Testis (tissue), 2 donors: ENCODE results near the gene CCDC154.

Experiments used
- POLR2A ChIP-seq: fragments of 450-650 bp; IDR thresholded peaks from one replicate; pipeline ENCODE4 v1.6.1; 2017; ENCODE audit warnings: antibody characterized with exemption, mild to moderate bottlenecking, moderate library complexity
- TF ChIP-seq, protein P1 (sequence below), 3 experiments: fragments of 450-650 bp in 2 of 3; fragments of 200-600 bp in 1 of 3; sonication (generic) in 1 of 3; IDR thresholded peaks; one replicate each; pipeline ENCODE4 v1.5.1; 2016 to 2019; ENCODE audit warnings: antibody characterized with exemption in 3 of 3, mild to moderate bottlenecking in 2 of 3, moderate library complexity in 1 of 3

DNA sequence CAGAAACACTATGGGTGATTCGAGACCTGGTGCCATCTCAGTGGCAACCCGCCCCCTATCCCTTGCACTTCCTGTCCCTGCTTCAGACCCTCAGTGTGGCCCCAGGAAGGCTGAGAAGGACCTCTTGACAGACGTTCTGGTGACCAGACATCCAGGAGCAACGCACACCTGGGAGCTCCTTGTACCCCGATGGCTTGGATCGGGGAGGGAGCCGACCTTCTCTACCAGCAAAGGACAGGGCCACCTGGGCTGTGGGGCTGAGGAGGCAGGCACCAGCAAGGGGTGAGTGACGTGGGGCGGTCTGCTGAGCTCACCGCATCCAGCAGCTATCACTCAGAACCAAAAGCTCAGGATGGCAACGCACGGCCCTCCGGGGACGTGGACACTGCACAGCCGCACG lies 57.0 kb downstream of the CCDC154 start:
- TF ChIP-seq, protein P1, sequence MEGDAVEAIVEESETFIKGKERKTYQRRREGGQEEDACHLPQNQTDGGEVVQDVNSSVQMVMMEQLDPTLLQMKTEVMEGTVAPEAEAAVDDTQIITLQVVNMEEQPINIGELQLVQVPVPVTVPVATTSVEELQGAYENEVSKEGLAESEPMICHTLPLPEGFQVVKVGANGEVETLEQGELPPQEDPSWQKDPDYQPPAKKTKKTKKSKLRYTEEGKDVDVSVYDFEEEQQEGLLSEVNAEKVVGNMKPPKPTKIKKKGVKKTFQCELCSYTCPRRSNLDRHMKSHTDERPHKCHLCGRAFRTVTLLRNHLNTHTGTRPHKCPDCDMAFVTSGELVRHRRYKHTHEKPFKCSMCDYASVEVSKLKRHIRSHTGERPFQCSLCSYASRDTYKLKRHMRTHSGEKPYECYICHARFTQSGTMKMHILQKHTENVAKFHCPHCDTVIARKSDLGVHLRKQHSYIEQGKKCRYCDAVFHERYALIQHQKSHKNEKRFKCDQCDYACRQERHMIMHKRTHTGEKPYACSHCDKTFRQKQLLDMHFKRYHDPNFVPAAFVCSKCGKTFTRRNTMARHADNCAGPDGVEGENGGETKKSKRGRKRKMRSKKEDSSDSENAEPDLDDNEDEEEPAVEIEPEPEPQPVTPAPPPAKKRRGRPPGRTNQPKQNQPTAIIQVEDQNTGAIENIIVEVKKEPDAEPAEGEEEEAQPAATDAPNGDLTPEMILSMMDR (IDR thresholded peaks at IDR 0.05) = no peak
- no peak for TF ChIP-seq POLR2A
